A549 treated with dexamethasone at 1 μM for 4 hours (cell line): ENCODE data around the gene YIPF4. TPM values are rescaled to one million over a fixed set of nuclear protein-coding genes. Genes with fewer than 3 reads are reported as not detected.

Experiments used
- total RNA-seq: library from RNA; stranded (reverse); fragments of 200-300 nt; extraction: Qiagen RNA extraction; gene quantifications from 5 replicates; pipeline ENCODE4 v1.2.3, GENCODE V29; 2022

Gene YIPF4
- total RNA-seq, result 41.1 to 55.9 TPM (median 49.4 TPM) in 5 replicates

GRCh38 chr2:32277674-32278477 lies at the start of gene YIPF4:
TSS of gene YIPF4 (plus strand) at chr2:32277904. CDS start at chr2:32278156, 252 bp downstream.

GRCh38 chr2:32264422-32265105 lies 13.1 kb upstream of the YIPF4 start, which contains the start of gene NLRC4:
TSS of gene NLRC4 (minus strand) at chr2:32264886. CDS start at chr2:32256775, 8,111 bp downstream.

DNA sequence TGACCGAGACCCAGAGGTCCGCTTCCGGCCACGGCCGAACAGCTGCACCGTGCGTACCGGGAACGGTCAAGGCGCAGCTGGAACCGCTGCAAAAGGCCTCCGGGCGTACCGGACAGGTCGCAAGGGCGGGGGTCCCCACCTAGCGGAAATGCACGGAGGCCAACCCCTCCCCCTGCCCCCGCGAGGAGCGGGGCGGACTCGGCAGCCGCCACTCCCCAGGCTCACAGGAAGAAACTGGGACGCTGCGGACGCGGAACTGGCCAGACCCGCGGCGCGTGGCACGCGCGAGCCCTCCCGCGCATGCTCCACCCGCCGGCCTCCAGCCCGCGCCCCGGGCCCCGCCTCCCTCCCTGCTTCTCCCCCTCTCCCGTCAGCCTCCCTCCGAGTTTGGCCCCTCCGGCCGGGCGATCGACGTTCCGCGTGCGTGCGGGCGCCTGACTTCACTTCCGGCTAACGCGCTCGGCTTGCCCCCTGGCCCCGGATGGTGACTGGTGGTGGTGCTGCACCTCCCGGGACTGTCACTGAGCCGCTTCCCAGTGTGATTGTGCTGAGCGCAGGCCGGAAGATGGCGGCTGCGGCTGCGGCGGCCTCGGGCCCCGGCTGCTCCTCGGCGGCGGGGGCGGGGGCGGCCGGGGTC lies 79.1 kb downstream of the YIPF4 start, which contains the start of gene BIRC6:
Gene BIRC6, plus strand, starts transcription at position 343 of the 637 bp plus-strand sequence. Its CDS starts 139 bp downstream, at position 482.

Other genes with a start within 250 kb of the YIPF4 start
- 104 to 113 TPM (median 105 TPM) in 5 replicates for gene DPY30, start 238.1 kb upstream of the YIPF4 start, total RNA-seq
- gene SPAST, start 214.3 kb upstream of the YIPF4 start, total RNA-seq, result 12.8 to 19.2 TPM (median 16.8 TPM) in 5 replicates
- gene SLC30A6, start 112.0 kb upstream of the YIPF4 start, total RNA-seq, result 13.6 to 19.3 TPM (median 16.5 TPM) in 5 replicates
- gene NLRC4, start 13.0 kb upstream of the YIPF4 start, total RNA-seq, result 0.04 to 0.11 TPM (median 0.08 TPM) in 5 replicates
- gene BIRC6, start 79.1 kb downstream of the YIPF4 start, total RNA-seq, result 26.6 to 36.3 TPM (median 31.3 TPM) in 5 replicates